ENCODE measurements around the gene EGFL8.

DNA sequence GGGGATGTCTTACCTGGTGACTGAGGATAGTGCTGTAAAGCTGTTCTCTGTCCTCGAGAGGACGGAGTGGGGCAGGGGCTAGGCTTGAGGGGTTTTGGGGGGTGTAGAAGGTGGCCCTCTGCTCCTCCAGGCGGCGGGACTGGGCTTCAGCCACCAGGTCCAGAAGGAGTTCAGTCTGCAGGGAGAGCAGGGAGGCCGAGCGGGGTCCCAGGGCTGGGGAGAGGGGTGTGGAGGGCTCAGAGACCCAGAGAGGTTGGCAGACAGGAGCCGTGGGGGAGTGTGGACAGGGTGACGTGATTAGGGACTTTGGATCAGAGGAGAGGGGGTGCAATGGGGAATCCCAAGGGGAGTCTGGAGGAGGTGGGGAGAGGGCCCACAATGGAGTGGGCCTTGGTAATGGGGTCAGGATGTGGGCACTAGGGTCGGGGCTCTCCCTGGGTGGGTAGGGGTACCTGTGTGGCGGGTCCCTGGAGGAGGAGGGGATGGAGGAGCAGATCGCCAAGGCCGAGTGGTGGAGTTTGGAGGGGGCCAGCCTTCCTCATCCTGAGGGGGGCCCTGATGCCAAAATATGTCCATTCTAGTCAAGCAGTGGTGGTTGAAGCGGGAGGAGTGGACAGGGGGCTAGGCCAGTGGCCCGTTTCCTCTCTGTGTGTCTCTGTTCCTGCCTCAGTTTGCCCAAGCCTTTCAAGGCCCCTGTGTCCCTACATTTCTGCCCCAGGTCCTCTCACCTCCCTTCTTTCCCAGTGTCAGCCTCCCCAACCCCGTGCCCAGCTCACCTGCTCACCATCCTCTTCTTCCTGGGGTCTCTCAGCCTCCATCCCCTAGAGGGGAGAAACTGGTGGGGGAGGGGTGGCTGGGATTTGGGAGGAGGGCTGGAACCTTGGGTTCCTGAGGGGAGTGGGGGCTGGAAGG is 27.6 kb downstream of the EGFL8 start:
- TF ChIP-seq POLR2A (IDR thresholded peaks at IDR 0.05), result no peak
- TF ChIP-seq, protein P1, sequence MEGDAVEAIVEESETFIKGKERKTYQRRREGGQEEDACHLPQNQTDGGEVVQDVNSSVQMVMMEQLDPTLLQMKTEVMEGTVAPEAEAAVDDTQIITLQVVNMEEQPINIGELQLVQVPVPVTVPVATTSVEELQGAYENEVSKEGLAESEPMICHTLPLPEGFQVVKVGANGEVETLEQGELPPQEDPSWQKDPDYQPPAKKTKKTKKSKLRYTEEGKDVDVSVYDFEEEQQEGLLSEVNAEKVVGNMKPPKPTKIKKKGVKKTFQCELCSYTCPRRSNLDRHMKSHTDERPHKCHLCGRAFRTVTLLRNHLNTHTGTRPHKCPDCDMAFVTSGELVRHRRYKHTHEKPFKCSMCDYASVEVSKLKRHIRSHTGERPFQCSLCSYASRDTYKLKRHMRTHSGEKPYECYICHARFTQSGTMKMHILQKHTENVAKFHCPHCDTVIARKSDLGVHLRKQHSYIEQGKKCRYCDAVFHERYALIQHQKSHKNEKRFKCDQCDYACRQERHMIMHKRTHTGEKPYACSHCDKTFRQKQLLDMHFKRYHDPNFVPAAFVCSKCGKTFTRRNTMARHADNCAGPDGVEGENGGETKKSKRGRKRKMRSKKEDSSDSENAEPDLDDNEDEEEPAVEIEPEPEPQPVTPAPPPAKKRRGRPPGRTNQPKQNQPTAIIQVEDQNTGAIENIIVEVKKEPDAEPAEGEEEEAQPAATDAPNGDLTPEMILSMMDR (IDR thresholded peaks at IDR 0.05), result no peak
